WI38 (cell line): ENCODE data around the gene CSN3.

ENCODE experiments used
- H3K4me3 ChIP-seq: 2 replicates; pipeline ENCODE4 v1.5.1; 2011; ENCODE audit warnings: low read depth, mild to moderate bottlenecking, control low read depth, low read length
- TF ChIP-seq, protein P1 (sequence below): IDR thresholded peaks from 2 replicates; pipeline ENCODE4 v1.5.1; 2012; ENCODE audit warnings: low read depth, mild to moderate bottlenecking, control low read depth, low read length

The CSN3 gene

DNA sequence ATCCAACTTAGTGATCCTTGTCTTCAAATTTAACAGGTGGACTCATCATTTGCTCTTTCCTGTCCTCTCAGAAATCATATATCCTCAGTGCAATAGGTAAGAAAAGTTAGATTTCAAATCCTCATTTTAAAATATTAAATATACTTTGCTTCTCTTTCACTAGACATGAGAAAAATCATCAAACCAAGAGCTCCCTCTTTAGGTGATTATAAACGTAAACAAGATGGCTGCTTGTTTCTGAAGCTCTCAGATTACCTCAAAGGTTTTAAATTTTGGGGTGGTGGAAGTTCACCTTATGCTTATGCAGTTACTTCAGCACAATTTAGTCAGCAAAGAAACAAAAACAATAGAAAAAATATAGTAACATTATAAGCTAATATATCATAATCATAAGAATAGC, 27.3 kb downstream of the CSN3 start:
- TF ChIP-seq, protein P1, sequence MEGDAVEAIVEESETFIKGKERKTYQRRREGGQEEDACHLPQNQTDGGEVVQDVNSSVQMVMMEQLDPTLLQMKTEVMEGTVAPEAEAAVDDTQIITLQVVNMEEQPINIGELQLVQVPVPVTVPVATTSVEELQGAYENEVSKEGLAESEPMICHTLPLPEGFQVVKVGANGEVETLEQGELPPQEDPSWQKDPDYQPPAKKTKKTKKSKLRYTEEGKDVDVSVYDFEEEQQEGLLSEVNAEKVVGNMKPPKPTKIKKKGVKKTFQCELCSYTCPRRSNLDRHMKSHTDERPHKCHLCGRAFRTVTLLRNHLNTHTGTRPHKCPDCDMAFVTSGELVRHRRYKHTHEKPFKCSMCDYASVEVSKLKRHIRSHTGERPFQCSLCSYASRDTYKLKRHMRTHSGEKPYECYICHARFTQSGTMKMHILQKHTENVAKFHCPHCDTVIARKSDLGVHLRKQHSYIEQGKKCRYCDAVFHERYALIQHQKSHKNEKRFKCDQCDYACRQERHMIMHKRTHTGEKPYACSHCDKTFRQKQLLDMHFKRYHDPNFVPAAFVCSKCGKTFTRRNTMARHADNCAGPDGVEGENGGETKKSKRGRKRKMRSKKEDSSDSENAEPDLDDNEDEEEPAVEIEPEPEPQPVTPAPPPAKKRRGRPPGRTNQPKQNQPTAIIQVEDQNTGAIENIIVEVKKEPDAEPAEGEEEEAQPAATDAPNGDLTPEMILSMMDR = no peak
- no peak overlapping the region for H3K4me3 ChIP-seq

DNA sequence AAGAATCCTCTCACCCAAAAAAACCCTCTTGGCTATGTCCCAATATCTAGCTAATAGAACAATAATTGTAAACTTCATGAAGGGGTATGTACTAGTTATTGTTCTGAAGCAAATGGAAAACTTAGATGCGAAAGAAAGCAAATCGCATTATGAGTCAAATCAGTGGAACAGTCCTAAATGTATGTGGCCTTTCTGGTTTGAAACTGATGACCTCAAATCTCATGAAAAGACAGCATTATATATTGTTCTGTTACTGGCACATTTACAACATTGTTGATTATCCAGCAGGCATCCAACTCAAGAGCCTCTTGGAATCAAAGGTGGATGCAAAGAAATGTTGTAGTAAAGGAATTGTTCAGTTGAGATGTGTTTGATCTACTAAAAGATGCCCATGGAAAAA, 34.7 kb downstream of the CSN3 start:
- TF ChIP-seq, protein P1 = no peak
- H3K4me3 ChIP-seq = no peak overlapping the region

DNA sequence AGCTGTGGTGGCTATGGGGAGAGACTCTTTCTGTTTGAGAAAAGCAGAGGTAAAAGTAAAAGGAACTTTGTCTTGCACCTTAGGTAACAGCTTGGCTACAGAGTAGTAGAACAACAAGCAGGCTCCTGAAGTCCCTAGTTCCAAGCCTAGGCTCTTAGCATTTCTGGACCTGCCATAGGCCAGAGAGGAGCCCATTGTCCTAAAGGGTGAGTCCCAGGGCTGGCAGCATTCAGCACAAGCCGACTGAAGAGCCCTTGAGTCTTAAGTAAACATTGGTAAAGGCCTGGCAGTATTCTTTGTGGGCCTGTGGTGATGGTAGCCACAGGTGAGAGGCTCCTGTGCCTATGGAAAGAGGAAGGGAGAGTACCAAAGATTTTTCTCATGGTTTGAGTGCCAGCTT, 38.2 kb downstream of the CSN3 start:
- TF ChIP-seq, protein P1 = no peak

DNA sequence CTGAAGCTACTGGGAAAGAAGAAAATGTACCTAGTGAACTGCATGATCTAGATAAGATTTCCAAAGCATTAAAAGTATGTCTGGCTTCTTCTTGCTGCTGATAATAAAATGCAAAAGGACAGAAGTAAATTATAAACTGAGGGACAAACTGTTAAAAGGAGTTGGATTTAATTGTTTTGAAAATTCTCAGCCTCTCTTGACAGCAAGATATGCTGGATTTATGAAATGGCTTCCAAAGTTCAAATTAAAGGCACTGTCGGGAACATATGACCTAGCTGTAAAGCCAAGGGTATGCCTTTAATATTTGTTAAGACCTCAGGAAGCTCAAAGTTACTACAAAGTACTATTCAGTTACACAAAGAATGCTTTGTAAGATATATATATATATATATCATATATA, 46.3 kb downstream of the CSN3 start:
- TF ChIP-seq, protein P1 = no peak
- H3K4me3 ChIP-seq = no peak overlapping the region

More for the DNA sequence above, 38.2 kb downstream of the CSN3 start:
- H3K4me3 ChIP-seq = no peak overlapping the region

DNA sequence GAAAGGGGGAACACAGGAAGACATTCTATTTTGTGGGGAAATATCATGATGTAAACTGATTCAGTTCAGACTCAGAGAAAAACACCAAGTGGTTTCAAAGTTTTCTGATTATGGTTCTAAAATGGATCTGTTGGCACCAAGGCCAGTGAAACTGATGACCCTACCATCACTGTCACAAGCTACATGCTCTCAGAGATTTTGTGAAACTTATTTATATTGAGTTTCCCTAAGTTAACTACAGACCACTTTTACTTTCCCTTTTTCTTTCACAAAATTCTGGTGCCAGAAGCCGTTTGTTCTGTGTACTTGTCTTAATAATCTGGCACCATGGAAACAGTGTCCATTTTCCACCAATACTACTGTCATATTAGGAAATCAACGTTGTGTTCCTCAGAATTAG, 48.9 kb downstream of the CSN3 start:
- H3K4me3 ChIP-seq = no peak overlapping the region
- TF ChIP-seq, protein P1 = no peak

DNA sequence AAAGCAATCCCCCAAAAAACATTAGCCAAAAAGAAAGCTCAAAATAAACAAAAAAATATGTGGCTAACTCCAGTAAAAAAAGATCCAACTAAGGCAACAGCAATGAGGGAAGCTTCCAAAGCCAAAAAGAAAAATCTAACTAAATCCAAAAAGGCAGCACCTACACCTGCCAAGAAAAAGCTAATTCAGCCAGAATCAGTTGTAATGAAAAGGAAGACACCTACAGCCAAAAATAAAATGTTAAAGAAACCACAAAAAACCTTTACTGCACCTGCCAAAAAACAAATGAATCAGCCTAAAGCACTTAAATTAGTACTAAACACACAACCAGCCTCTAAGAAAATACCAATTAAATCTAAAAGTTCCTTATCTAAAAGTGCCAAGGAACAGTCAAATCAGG, 55.2 kb downstream of the CSN3 start:
- no peak overlapping the region for H3K4me3 ChIP-seq
- TF ChIP-seq, protein P1 = no peak

DNA sequence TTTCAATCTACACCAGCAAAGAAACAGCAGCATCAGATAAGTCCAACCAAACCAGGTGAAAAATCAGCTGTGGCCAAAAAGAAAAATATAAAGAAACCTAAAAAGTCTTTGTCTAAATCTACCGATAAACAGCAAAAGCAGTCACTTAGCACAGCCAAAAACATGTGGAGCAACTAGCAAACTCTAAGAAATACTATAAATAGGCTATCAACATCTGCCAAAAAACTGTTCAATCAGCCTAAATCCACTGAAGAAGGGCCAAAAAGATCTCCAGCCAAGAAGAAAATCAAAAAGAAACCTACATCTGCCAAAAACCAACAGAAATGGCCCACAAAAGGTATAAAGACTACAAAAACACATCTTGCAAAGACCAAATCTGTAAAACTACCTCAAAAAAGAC, 55.7 kb downstream of the CSN3 start:
- H3K4me3 ChIP-seq = no peak overlapping the region
- TF ChIP-seq, protein P1 = no peak
